ENCODE results near the gene LENEP. TPM values are rescaled to one million over a fixed set of nuclear protein-coding genes. Genes with fewer than 3 reads are reported as not detected.

LENEP gene
- total RNA-seq, 2 experiments from 2014 or later = 0.85 to 1.0 TPM

GRCh38 chr1:155003766-155004351, 10.5 kb downstream of the LENEP start:
- ChIA-PET CTCF (interaction anchor here (0.8 to 13.0 kb wide), 3 partner anchors 11 to 68 kb away, joined by 3 to 184 read pairs (median 4); partner anchors contain the start of genes FLAD1 and PMVK), POLR2A (no interaction called here)
- H3K4me3 Mint-ChIP-seq = peak overlapping the region; percentile 96
- no peaks in the 10 kb centered on the region for H3K9me3 Mint-ChIP-seq
- peak overlapping the region; percentile 93 for H3K27ac Mint-ChIP-seq
- H3K27me3 Mint-ChIP-seq = no peaks in the 10 kb centered on the region
- H3K36me3 Mint-ChIP-seq (ENCODE audit: low read depth) = peaks cover 18% of the 10 kb centered on the region
- H3K4me1 Mint-ChIP-seq = peaks cover 57% of the 10 kb centered on the region
- DNase-seq = no peak

DNA sequence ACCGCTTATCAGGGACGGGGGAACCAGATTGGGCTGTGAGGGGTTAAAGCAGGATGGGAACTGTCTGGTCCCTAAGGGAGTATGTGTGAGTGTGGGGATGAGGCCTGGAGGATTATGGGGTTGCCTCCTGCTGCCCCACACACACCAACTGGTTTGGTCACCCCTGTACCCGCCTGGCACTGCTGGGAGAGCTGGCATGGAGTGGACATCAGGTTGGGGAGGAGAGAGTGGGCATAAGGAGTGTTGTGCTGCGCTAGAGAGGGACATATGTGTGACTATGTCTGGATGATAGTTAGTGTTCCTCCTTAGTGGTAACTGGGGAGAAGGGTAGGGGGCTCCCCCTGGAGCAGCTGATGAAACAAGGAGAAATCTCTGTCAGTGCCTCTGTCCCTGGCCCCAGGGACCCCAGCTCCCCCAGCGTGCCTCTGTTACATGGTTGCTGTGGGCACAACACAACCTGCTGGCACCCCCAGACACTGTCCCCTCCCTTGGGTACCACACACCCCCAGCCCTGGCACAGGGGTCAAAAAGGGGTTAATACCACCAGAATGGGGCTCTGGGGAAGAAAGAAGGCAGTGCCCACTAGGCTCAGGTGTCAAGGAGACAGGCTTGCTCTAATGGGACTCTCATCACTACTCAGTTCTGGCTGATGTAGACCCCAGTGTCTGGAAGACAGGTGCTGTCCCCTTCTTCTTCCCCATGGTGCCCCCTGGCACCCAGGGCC, 11.1 kb downstream of the LENEP start:
- H3K27ac Mint-ChIP-seq = peak overlapping the region; percentile 91
- H3K9me3 Mint-ChIP-seq = no peaks in the 10 kb centered on the region
- DNase-seq = no peak
- H3K36me3 Mint-ChIP-seq (ENCODE audit: low read depth) = peaks cover 21% of the 10 kb centered on the region
- POLR2A ChIA-PET = no interaction called here
- H3K4me1 Mint-ChIP-seq = peaks cover 53% of the 10 kb centered on the region
- no peaks in the 10 kb centered on the region for H3K27me3 Mint-ChIP-seq
- CTCF ChIA-PET = interaction anchor here (0.8 to 13.0 kb wide), 4 partner anchors 10 to 68 kb away, joined by 3 to 184 read pairs (median 4); partner anchors contain the start of genes FLAD1 and PMVK
- H3K4me3 Mint-ChIP-seq = peak overlapping the region; percentile 96

- H3K36me3 Mint-ChIP-seq (ENCODE audit: low read depth) = peaks cover 29% of the 10 kb centered on the region
- peak overlapping the region; percentile 91 for H3K27ac Mint-ChIP-seq
- no peaks in the 10 kb centered on the region for H3K9me3 Mint-ChIP-seq
- ChIA-PET CTCF (interaction anchor here (1.3 to 13.0 kb wide), 3 partner anchors 9 to 41 kb away, joined by 4 to 184 read pairs (median 46); no protein-coding TSS in a partner anchor), POLR2A (interaction anchor here (0.6 kb wide), 1 partner anchor 1015 kb away, joined by 3 read pairs; no protein-coding TSS in a partner anchor)
- H3K4me1 Mint-ChIP-seq = peaks cover 46% of the 10 kb centered on the region
- no peaks in the 10 kb centered on the region for H3K27me3 Mint-ChIP-seq
- no peak for DNase-seq
- peak overlapping the region; percentile 65 for H3K4me3 Mint-ChIP-seq
Observed at GRCh38 chr1:155005076-155006011, 12.0 kb downstream of the LENEP start.

DNA sequence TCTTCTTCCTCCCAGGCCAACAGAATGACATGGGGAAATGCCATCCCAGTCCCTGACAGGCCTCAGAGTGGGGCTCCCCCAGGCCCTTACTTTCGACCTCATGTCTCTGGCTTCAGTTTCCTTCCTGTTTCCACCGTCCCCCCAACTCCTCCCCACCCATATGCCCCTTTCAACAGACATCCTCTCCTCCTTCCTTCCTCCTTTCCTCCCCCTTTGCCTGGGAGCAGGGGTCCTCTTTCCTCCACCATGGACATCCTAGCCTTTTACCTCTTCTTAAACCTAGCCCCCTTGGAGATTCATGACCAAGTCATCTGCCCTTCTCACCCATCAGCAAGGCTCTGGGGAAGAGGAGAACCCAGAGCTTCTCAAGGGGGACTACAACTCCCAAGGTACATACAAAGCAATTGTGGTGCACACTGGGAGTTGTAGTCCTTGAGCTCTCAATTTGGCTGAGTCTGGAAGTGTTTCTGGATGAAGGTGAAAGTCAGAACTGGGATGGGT, 13.3 kb downstream of the LENEP start:
- CTCF ChIA-PET = interaction anchor here (0.8 to 17.4 kb wide), 8 partner anchors 8 to 166 kb away, joined by 3 to 184 read pairs (median 3); partner anchors contain the start of genes KRTCAP2, LENEP and ZBTB7B
- POLR2A ChIA-PET = no interaction called here
- H3K36me3 Mint-ChIP-seq (ENCODE audit: low read depth) = peaks cover 37% of the 10 kb centered on the region
- peak overlapping the region; percentile 65 for H3K4me3 Mint-ChIP-seq
- H3K27me3 Mint-ChIP-seq = no peaks in the 10 kb centered on the region
- H3K27ac Mint-ChIP-seq = peak overlapping the region; percentile 91
- H3K9me3 Mint-ChIP-seq = no peaks in the 10 kb centered on the region
- DNase-seq = peak; percentile 62
- H3K4me1 Mint-ChIP-seq = peaks cover 55% of the 10 kb centered on the region

- ChIA-PET CTCF (interaction anchor here (0.8 to 17.4 kb wide), 12 partner anchors 9 to 165 kb away, joined by 3 to 184 read pairs (median 3); partner anchors contain the start of genes KRTCAP2, LENEP, PYGO2 and ZBTB7B), POLR2A (no interaction called here)
- H3K27ac Mint-ChIP-seq = peak overlapping the region; percentile 92
- H3K27me3 Mint-ChIP-seq = no peaks in the 10 kb centered on the region
- peak overlapping the region; percentile 99 for H3K4me3 Mint-ChIP-seq
- peaks cover 61% of the 10 kb centered on the region for H3K4me1 Mint-ChIP-seq
- DNase-seq = no peak
- no peaks in the 10 kb centered on the region for H3K9me3 Mint-ChIP-seq
- peaks cover 41% of the 10 kb centered on the region for H3K36me3 Mint-ChIP-seq (ENCODE audit: low read depth)
Observed at GRCh38 chr1:155007251-155007828, 14.0 kb downstream of the LENEP start.

DNA sequence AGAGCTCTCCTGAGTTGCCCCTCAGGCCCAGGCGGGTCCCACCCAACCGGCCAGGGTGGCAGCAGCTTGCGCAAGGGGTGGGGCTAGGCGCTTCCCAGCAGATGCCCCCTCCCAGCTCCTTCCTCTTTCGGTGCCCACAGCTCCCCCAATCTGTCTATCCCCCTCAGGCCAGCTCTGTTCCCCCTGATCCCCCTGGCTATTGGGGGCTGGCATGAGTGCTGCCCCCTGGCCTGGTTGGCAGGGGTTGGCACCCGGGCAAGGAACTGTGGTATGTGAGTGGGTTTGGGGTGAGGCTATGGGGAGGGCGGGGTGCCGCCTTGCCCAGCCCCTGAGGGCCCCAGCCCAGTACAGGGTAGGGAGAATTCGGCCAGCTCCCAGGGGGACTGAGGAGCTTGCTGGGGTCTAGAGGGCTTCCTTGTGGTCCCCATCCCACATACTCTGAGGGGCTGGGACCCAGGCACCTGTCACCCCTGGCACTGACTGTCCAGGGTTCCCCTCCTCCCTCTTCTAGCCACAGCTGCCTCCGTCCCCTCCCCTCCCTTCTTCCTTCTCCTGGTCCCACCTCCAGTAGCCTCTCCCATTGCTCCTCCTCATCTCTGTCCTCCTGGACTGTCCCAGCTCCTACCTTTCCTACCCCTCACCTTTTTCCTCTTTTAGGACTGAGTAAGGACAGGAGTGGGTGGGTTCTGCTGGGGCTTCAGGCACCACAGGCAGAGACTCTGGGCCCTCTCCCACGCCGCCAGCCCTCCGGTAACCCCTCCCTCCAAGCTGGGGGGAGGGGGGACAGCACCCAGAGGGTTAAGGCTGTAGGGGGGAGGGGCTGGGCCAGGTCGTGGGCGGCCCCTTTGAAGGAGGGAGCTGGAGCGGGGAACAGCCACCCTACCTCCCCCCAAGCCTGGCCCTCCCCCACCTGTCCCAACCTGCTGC, 14.9 kb downstream of the LENEP start:
- ChIA-PET POLR2A (no interaction called here), CTCF (interaction anchor here (0.7 to 17.4 kb wide), 11 partner anchors 9 to 673 kb away, joined by 3 to 184 read pairs (median 3); partner anchors contain the start of genes ADAM15, FLAD1, LENEP and PYGO2)
- peak; percentile 79 for DNase-seq
- H3K9me3 Mint-ChIP-seq = no peaks in the 10 kb centered on the region
- no peaks in the 10 kb centered on the region for H3K27me3 Mint-ChIP-seq
- peaks cover 70% of the 10 kb centered on the region for H3K4me1 Mint-ChIP-seq
- peak overlapping the region; percentile 99 for H3K4me3 Mint-ChIP-seq
- H3K36me3 Mint-ChIP-seq (ENCODE audit: low read depth) = peaks cover 47% of the 10 kb centered on the region
- H3K27ac Mint-ChIP-seq = peak overlapping the region; percentile 92

- peak overlapping the region; percentile 99 for H3K4me3 Mint-ChIP-seq
- H3K4me1 Mint-ChIP-seq = peaks cover 72% of the 10 kb centered on the region
- no peaks in the 10 kb centered on the region for H3K9me3 Mint-ChIP-seq
- CTCF ChIA-PET = interaction anchor here (1.0 to 17.4 kb wide), 4 partner anchors 8 to 76 kb away, joined by 3 to 184 read pairs (median 28); partner anchors contain the start of genes ADAM15, LENEP and ZBTB7B
- H3K36me3 Mint-ChIP-seq (ENCODE audit: low read depth) = peaks cover 52% of the 10 kb centered on the region
- peak overlapping the region; percentile 92 for H3K27ac Mint-ChIP-seq
- POLR2A ChIA-PET = no interaction called here
- no peaks in the 10 kb centered on the region for H3K27me3 Mint-ChIP-seq
- no peak for DNase-seq
Observed at GRCh38 chr1:155009221-155009711, 15.9 kb downstream of the LENEP start.

DNA sequence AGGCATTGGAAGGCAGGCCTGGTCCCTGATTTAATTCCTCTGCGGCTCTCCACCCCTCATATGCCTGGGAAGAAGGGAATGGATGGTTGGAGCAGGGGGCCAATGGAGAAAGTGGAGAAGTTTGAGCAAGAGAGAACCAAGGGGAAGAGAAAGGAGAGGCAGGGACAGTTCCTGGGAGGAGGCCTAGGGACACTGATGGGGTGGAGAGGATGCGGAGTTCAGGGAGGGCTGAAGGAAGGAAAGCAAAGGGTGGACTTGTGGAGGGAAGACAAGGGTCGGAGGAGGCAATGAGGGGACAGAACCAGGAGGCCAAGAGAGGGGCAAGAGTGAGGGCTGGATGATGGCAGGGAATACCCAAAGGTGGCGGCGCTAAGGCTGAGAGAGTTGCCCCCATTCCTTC, 16.4 kb downstream of the LENEP start:
- H3K4me3 Mint-ChIP-seq = peak overlapping the region; percentile 99
- peak overlapping the region; percentile 92 for H3K27ac Mint-ChIP-seq
- POLR2A ChIA-PET = no interaction called here
- peaks cover 72% of the 10 kb centered on the region for H3K4me1 Mint-ChIP-seq
- H3K36me3 Mint-ChIP-seq (ENCODE audit: low read depth) = peaks cover 53% of the 10 kb centered on the region
- no peaks in the 10 kb centered on the region for H3K9me3 Mint-ChIP-seq
- H3K27me3 Mint-ChIP-seq = no peaks in the 10 kb centered on the region
- DNase-seq = no peak
- CTCF ChIA-PET = interaction anchor here (2.8 to 17.4 kb wide), 4 partner anchors 8 to 75 kb away, joined by 9 to 222 read pairs (median 115); partner anchors contain the start of genes DCST1, DCST2, LENEP and ZBTB7B

DNA sequence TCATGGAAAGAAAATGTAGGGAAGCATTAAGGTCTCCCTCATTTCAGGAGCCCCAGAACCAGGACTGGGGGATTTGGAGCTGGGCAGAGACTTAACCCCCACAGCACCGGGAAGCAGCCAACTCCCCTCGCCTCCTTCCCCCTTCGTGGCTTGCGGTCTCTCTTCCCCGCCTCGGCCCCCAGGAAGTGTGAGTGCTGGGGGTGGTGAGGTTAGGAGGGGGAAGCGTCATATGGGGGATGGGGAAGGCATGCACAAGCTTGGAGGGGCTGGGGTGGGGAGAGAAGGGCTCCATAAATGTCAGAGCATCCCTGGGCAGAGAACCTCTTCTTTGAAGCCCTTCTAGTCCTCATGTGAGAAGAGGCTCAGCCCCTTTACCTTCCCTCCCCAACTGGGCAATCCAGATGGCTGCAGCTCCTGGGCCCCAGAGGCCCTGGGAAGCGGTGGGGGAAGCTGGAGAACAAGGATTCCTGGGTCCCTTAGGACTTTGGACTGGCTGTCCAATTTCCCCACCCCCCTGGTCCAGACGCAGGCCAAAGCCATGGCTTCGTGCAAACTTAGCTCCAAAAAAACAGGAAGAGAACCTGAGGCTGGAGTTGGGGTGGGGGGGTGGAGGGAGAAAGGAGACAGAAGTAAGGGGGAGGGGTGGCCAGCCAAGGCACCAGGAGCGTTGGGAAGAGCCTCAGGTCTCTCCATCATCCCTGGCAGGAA, 17.0 kb downstream of the LENEP start:
- peak overlapping the region; percentile 99 for H3K4me3 Mint-ChIP-seq
- H3K36me3 Mint-ChIP-seq (ENCODE audit: low read depth) = peaks cover 53% of the 10 kb centered on the region
- H3K4me1 Mint-ChIP-seq = peaks cover 74% of the 10 kb centered on the region
- peak overlapping the region; percentile 92 for H3K27ac Mint-ChIP-seq
- DNase-seq = peak; percentile 44
- H3K9me3 Mint-ChIP-seq = no peaks in the 10 kb centered on the region
- CTCF ChIA-PET = interaction anchor here (0.6 to 17.4 kb wide), 8 partner anchors 12 to 75 kb away, joined by 3 to 222 read pairs (median 10); partner anchors contain the start of genes DCST1, DCST2, LENEP and ZBTB7B
- H3K27me3 Mint-ChIP-seq = no peaks in the 10 kb centered on the region
- POLR2A ChIA-PET = no interaction called here

DNA sequence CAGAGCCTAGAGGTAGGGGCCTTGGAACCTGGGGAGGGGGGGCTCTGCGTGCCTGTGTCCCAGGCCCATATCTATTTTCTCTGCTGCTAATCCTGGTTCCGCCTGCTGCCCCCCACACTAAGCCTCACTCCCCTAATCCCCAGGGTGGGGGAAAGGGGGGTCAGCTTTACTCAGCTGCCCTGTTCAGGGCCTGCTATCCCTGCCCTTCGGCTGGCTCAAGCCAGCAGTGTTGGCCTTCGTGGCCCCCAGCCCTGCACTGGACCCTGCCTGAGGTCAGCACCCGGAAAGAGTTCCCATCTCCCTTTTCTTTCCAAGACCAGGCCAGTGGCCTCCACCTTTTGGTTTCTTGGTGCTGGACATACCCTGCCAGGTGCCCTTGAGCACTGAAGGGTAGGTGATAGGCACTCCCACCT, 17.6 kb downstream of the LENEP start:
- POLR2A ChIA-PET = no interaction called here
- no peaks in the 10 kb centered on the region for H3K9me3 Mint-ChIP-seq
- peak overlapping the region; percentile 92 for H3K27ac Mint-ChIP-seq
- peak overlapping the region; percentile 99 for H3K4me3 Mint-ChIP-seq
- peaks cover 74% of the 10 kb centered on the region for H3K4me1 Mint-ChIP-seq
- H3K36me3 Mint-ChIP-seq (ENCODE audit: low read depth) = peaks cover 59% of the 10 kb centered on the region
- CTCF ChIA-PET = interaction anchor here (1.1 to 17.4 kb wide), 6 partner anchors 12 to 74 kb away, joined by 3 to 222 read pairs (median 14); partner anchors contain the start of genes DCST1, DCST2, LENEP and ZBTB7B
- H3K27me3 Mint-ChIP-seq = no peaks in the 10 kb centered on the region
- no peak for DNase-seq
